Neural cell (in vitro differentiated cells): ENCODE data around the gene MAML2. TPM values are rescaled to one million over a fixed set of nuclear protein-coding genes. Genes with fewer than 3 reads are reported as not detected.

Experiments
- H2AFZ ChIP-seq: fragments of 200-600, 300-800 bp; sonication (generic), shearing (Covaris generic); 2 replicates; pipeline ENCODE4 v1.6.0; 2014; ENCODE audit warnings: low read depth, mild to moderate bottlenecking, antibody characterized with exemption, low read length, moderate library complexity
- H3F3A ChIP-seq: fragments of 200-600 bp; shearing (Covaris generic); 2 replicates; pipeline ENCODE4 v1.6.1; 2016; ENCODE audit warnings: mild to moderate bottlenecking, moderate library complexity, mixed read lengths, antibody characterized with exemption, low read length; ENCODE audit not compliant: insufficient read depth, poor library complexity, severe bottlenecking
- H3K27ac ChIP-seq: fragments of 200-600, 300-800 bp; sonication (generic), shearing (Covaris generic); 2 replicates; pipeline ENCODE4 v1.5.1; 2014; ENCODE audit warnings: mild to moderate bottlenecking, low read length, moderate library complexity
- H3K27me3 ChIP-seq: fragments of 300-800, 200-600 bp; sonication (generic), shearing (Covaris generic); 2 replicates; pipeline ENCODE4 v1.6.0; 2014; ENCODE audit warnings: mild to moderate bottlenecking, low read depth, low read length, moderate library complexity; ENCODE audit not compliant: insufficient read depth
- H3K36me3 ChIP-seq: fragments of 300-800, 200-600 bp; sonication (generic), shearing (Covaris generic); 2 replicates; pipeline ENCODE4 v1.5.1; 2014; ENCODE audit warnings: mild to moderate bottlenecking, antibody characterized with exemption, low read length, moderate library complexity; ENCODE audit not compliant: insufficient read depth
- H3K4me2 ChIP-seq: fragments of 300-800, 200-600 bp; sonication (generic), shearing (Covaris generic); 2 replicates; pipeline ENCODE4 v1.6.0; 2014; ENCODE audit warnings: mild to moderate bottlenecking, low read length
- H3K4me3 ChIP-seq: fragments of 300-800, 200-600 bp; sonication (generic), shearing (Covaris generic); 2 replicates; pipeline ENCODE4 v1.5.1; 2014; ENCODE audit warnings: mild to moderate bottlenecking, low read length, moderate library complexity
- H3K79me2 ChIP-seq: fragments of 200-600 bp; shearing (Covaris generic); replicated peaks from 2 replicates; pipeline ENCODE4 v1.6.0; 2014; ENCODE audit warnings: mild to moderate bottlenecking, low read length, moderate library complexity; ENCODE audit not compliant: insufficient read depth
- H3K9ac ChIP-seq: fragments of 300-800, 200-600 bp; sonication (generic), shearing (Covaris generic); 2 replicates; pipeline ENCODE4 v1.6.1; 2016; ENCODE audit warnings: mild to moderate bottlenecking, low read length, mixed read lengths
- H3K9me2 ChIP-seq: fragments of 200-600 bp; shearing (Covaris generic); 2 replicates; pipeline ENCODE4 v1.6.1; 2016; ENCODE audit warnings: mild to moderate bottlenecking, low read length, mixed read lengths; ENCODE audit not compliant: insufficient read depth
- H3K9me3 ChIP-seq: fragments of 200-600, 300-800 bp; sonication (generic), shearing (Covaris generic); 2 replicates; pipeline ENCODE4 v1.6.1; 2016; ENCODE audit warnings: mild to moderate bottlenecking, mixed run types, low read length, moderate library complexity, mixed read lengths
- H4K20me1 ChIP-seq: fragments of 200-600 bp; shearing (Covaris generic); 2 replicates; pipeline ENCODE4 v1.6.1; 2016; ENCODE audit warnings: mild to moderate bottlenecking, mixed run types; ENCODE audit not compliant: insufficient read depth
- CTCF ChIP-seq: fragments of 450-650 bp; IDR thresholded peaks from 2 replicates; pipeline ENCODE4 v1.5.1; 2014; ENCODE audit warnings: antibody characterized with exemption, mild to moderate bottlenecking, moderate library complexity; ENCODE audit not compliant: poor library complexity, severe bottlenecking
- EP300 ChIP-seq: fragments of 450-650 bp; conservative IDR thresholded peaks from 2 replicates; pipeline ENCODE4 v1.6.1; 2014; ENCODE audit warnings: antibody characterized with exemption, mild to moderate bottlenecking, moderate library complexity; ENCODE audit not compliant: poor library complexity, severe bottlenecking
- EZH2 ChIP-seq: fragments of 200-600, 300-800 bp; shearing (Covaris generic), sonication (generic); IDR thresholded peaks from 2 replicates; pipeline ENCODE4 v1.6.1; 2014; ENCODE audit warnings: antibody characterized with exemption, low read length, borderline replicate concordance, mild to moderate bottlenecking; ENCODE audit not compliant: insufficient read depth, poor library complexity, severe bottlenecking
- MXI1 ChIP-seq: fragments of 450-650 bp; conservative IDR thresholded peaks from 2 replicates; pipeline ENCODE4 v1.6.1; 2014; ENCODE audit warnings: antibody characterized with exemption, mild to moderate bottlenecking; ENCODE audit not compliant: poor library complexity, severe bottlenecking
- POLR2AphosphoS5 ChIP-seq: IDR thresholded peaks from 2 replicates; pipeline ENCODE4 v1.6.1; 2012
- RAD21 ChIP-seq: fragments of 450-650 bp; conservative IDR thresholded peaks from 2 replicates; pipeline ENCODE4 v1.6.1; 2014; ENCODE audit warnings: antibody characterized with exemption, mild to moderate bottlenecking, moderate library complexity
- REST ChIP-seq: IDR thresholded peaks from 2 replicates; pipeline ENCODE4 v1.6.1; 2012; ENCODE audit warnings: borderline replicate concordance
- SMC3 ChIP-seq: fragments of 450-650 bp; conservative IDR thresholded peaks from 2 replicates; pipeline ENCODE4 v1.6.1; 2014; ENCODE audit warnings: antibody characterized with exemption, mild to moderate bottlenecking, moderate library complexity; ENCODE audit not compliant: poor library complexity
- TAF1 ChIP-seq: IDR thresholded peaks from 2 replicates; pipeline ENCODE4 v1.6.1; 2012; ENCODE audit warnings: low read depth
- polyA plus RNA-seq: library from polyadenylated mRNA; depleted of rRNA; stranded (reverse); fragments of >200 nt; gene quantifications from 2 replicates; pipeline ENCODE4 v1.2.3, GENCODE V29; 2014

Gene MAML2
- polyA plus RNA-seq, 1 donor from 2014 or later, result 3.6 TPM

- H2AFZ ChIP-seq, result no peak overlapping the region
- H3K36me3 ChIP-seq, result no peaks in the 10 kb centered on the region
- peak overlapping the region; percentile 50 for H3K4me3 ChIP-seq
- peaks cover 6% of the 10 kb centered on the region for H3F3A ChIP-seq
- no peak overlapping the region for H3K27ac ChIP-seq
- no peaks in the 10 kb centered on the region for H4K20me1 ChIP-seq
- no peaks in the 10 kb centered on the region for H3K9me2 ChIP-seq
- no peak overlapping the region for H3K9ac ChIP-seq
- no peak overlapping the region for H3K4me2 ChIP-seq
- no peaks in the 10 kb centered on the region for H3K9me3 ChIP-seq
- no peak for TF ChIP-seq REST
- TF ChIP-seq RAD21, result no peak
- TF ChIP-seq MXI1, result no peak
- TF ChIP-seq POLR2AphosphoS5, result no peak
- no peak for TF ChIP-seq EZH2
- TF ChIP-seq CTCF, result no peak
- TF ChIP-seq TAF1, result no peak
- TF ChIP-seq EP300, result no peak
- TF ChIP-seq SMC3, result no peak
- no peaks in the 10 kb centered on the region for H3K79me2 ChIP-seq
- H3K27me3 ChIP-seq, result no peaks in the 10 kb centered on the region
These were observed 35.2 kb downstream of the MAML2 start for GRCh38 chr11:96307776-96308140.

- peak overlapping the region; percentile 50 for H3K4me3 ChIP-seq
- H3K9ac ChIP-seq, result peak overlapping the region; percentile 40
These were observed 35.8 kb downstream of the MAML2 start for GRCh38 chr11:96306933-96307775.

More at GRCh38 chr11:96306933-96307775, 35.8 kb downstream of the MAML2 start:
- Histone ChIP-seq H4K20me1 (no peaks in the 10 kb centered on the region), H3K27ac (no peak overlapping the region), H3K79me2 (no peaks in the 10 kb centered on the region), H2AFZ (no peak overlapping the region), H3K9me3 (no peaks in the 10 kb centered on the region), H3K9me2 (no peaks in the 10 kb centered on the region), H3K4me2 (peak overlapping the region; percentile 42), H3K36me3 (no peaks in the 10 kb centered on the region), H3K27me3 (no peaks in the 10 kb centered on the region), H3F3A (peaks cover 6% of the 10 kb centered on the region)
- TF ChIP-seq EP300 (peak; percentile 40), POLR2AphosphoS5 (peak; percentile 46), MXI1 (peak; percentile 18), CTCF (no peak)
